Subcutaneous abdominal adipose tissue (tissue), 5 donors: Measurements from ENCODE around the gene RASGRF2.

Source experiments
- H3K27ac ChIP-seq: one replicate; pipeline ENCODE4 v1.7.0; 2013; ENCODE audit warnings: low read depth, mild to moderate bottlenecking, inconsistent platforms, low read length, moderate library complexity
- H3K27me3 ChIP-seq, 5 donors: one replicate each; pipeline ENCODE4 v1.7.0; 2013; ENCODE audit warnings: low read length in 5 of 5, inconsistent platforms in 1 of 5; ENCODE audit not compliant: control insufficient read depth in 5 of 5, insufficient read depth in 4 of 5
- H3K36me3 ChIP-seq, 5 donors: one replicate each; pipeline ENCODE4 v1.7.0; 2013; ENCODE audit warnings: low read length in 5 of 5; ENCODE audit not compliant: control insufficient read depth in 5 of 5, insufficient read depth in 5 of 5
- H3K4me1 ChIP-seq, 5 donors: one replicate each; pipeline ENCODE4 v1.7.0; 2013; ENCODE audit warnings: low read length in 5 of 5, mild to moderate bottlenecking in 3 of 5, moderate library complexity in 1 of 5; ENCODE audit not compliant: control insufficient read depth in 5 of 5, insufficient read depth in 5 of 5
- H3K4me3 ChIP-seq, 5 donors: one replicate each; pipeline ENCODE4 v1.7.0; 2013; ENCODE audit warnings: low read length in 5 of 5, low read depth in 1 of 5
- H3K9ac ChIP-seq, 5 donors: one replicate each; pipeline ENCODE4 v1.7.0; 2013; ENCODE audit warnings: low read length in 5 of 5, mild to moderate bottlenecking in 4 of 5, moderate library complexity in 3 of 5
- H3K9me3 ChIP-seq, 5 donors: one replicate each; pipeline ENCODE4 v1.7.0; 2013; ENCODE audit warnings: low read length in 5 of 5; ENCODE audit not compliant: control insufficient read depth in 5 of 5
- donor health status: healthy.
- donor health status: healthy.
- donor health status: healthy.
- donor health status: healthy.
- donor health status: healthy.

The RASGRF2 gene

GRCh38 chr5:80990971-80991370, 30.8 kb downstream of the RASGRF2 start:
- Histone ChIP-seq H3K4me1 (peaks cover 2 to 29% (median 8%) of the 10 kb centered on the region in 5 donors), H3K9ac (no peak overlapping the region), H3K27ac (no peak overlapping the region), H3K9me3 (no peaks in the 10 kb centered on the region), H3K36me3 (no peaks in the 10 kb centered on the region), H3K4me3 (no peak overlapping the region), H3K27me3 (no peaks in the 10 kb centered on the region)

- no peak overlapping the region for H3K9ac ChIP-seq
- no peaks in the 10 kb centered on the region for H3K27me3 ChIP-seq
- H3K4me3 ChIP-seq, result no peak overlapping the region
- H3K4me1 ChIP-seq, result peaks cover 0 to 4% (median 0%) of the 10 kb centered on the region in 5 donors
- no peaks in the 10 kb centered on the region for H3K9me3 ChIP-seq
- H3K36me3 ChIP-seq, result no peaks in the 10 kb centered on the region
- no peak overlapping the region for H3K27ac ChIP-seq
Measured at GRCh38 chr5:80995908-80996307, 35.7 kb downstream of the RASGRF2 start.

- peaks cover 0 to 4% (median 0%) of the 10 kb centered on the region in 5 donors for H3K4me1 ChIP-seq
- H3K9ac ChIP-seq, result no peak overlapping the region
- no peaks in the 10 kb centered on the region for H3K9me3 ChIP-seq
- no peaks in the 10 kb centered on the region for H3K36me3 ChIP-seq
- no peaks in the 10 kb centered on the region for H3K27me3 ChIP-seq
- H3K27ac ChIP-seq, result no peak overlapping the region
- no peak overlapping the region for H3K4me3 ChIP-seq
Measured at GRCh38 chr5:80998590-80998979, 38.4 kb downstream of the RASGRF2 start.

- peaks cover 0 to 22% (median 2%) of the 10 kb centered on the region in 5 donors for H3K4me1 ChIP-seq
- no peaks in the 10 kb centered on the region for H3K36me3 ChIP-seq
- H3K27ac ChIP-seq, result peak overlapping the region; percentile 4
- no peak overlapping the region for H3K9ac ChIP-seq
- H3K27me3 ChIP-seq, result no peaks in the 10 kb centered on the region
- H3K9me3 ChIP-seq, result no peaks in the 10 kb centered on the region
- H3K4me3 ChIP-seq, result no peak overlapping the region
Measured at GRCh38 chr5:81003811-81004386, 43.7 kb downstream of the RASGRF2 start.

- H3K9me3 ChIP-seq, result no peaks in the 10 kb centered on the region
- H3K9ac ChIP-seq, result no peak overlapping the region
- H3K27ac ChIP-seq, result no peak overlapping the region
- no peak overlapping the region for H3K4me3 ChIP-seq
- no peaks in the 10 kb centered on the region for H3K27me3 ChIP-seq
- peaks cover 0 to 22% (median 2%) of the 10 kb centered on the region in 5 donors for H3K4me1 ChIP-seq
- no peaks in the 10 kb centered on the region for H3K36me3 ChIP-seq
Measured at GRCh38 chr5:81005708-81006107, 45.5 kb downstream of the RASGRF2 start.

- H3K27ac ChIP-seq, result no peak overlapping the region
- H3K4me3 ChIP-seq, result no peak overlapping the region
- no peaks in the 10 kb centered on the region for H3K9me3 ChIP-seq
- no peaks in the 10 kb centered on the region for H3K36me3 ChIP-seq
- H3K4me1 ChIP-seq, result peaks cover 0 to 22% (median 2%) of the 10 kb centered on the region in 5 donors
- no peaks in the 10 kb centered on the region for H3K27me3 ChIP-seq
- no peak overlapping the region for H3K9ac ChIP-seq
Measured at GRCh38 chr5:81006231-81006630, 46.1 kb downstream of the RASGRF2 start.

GRCh38 chr5:81006947-81007636, 46.9 kb downstream of the RASGRF2 start:
- Histone ChIP-seq H3K9ac (no peak overlapping the region), H3K36me3 (no peaks in the 10 kb centered on the region), H3K9me3 (no peaks in the 10 kb centered on the region), H3K4me3 (no peak overlapping the region), H3K27me3 (no peaks in the 10 kb centered on the region), H3K27ac (no peak overlapping the region), H3K4me1 (peaks cover 0 to 22% (median 2%) of the 10 kb centered on the region in 5 donors)

GRCh38 chr5:81007637-81008027, 47.5 kb downstream of the RASGRF2 start:
- Histone ChIP-seq H3K27me3 (no peaks in the 10 kb centered on the region), H3K27ac (no peak overlapping the region), H3K9ac (no peak overlapping the region), H3K9me3 (no peaks in the 10 kb centered on the region), H3K36me3 (no peaks in the 10 kb centered on the region), H3K4me3 (no peak overlapping the region), H3K4me1 (peaks cover 0 to 22% (median 2%) of the 10 kb centered on the region in 5 donors)

GRCh38 chr5:81010336-81011169, 50.4 kb downstream of the RASGRF2 start:
- Histone ChIP-seq H3K27ac (no peak overlapping the region), H3K4me1 (peaks cover 0 to 4% (median 0%) of the 10 kb centered on the region in 5 donors), H3K27me3 (no peaks in the 10 kb centered on the region), H3K36me3 (no peaks in the 10 kb centered on the region), H3K9ac (no peak overlapping the region), H3K9me3 (no peaks in the 10 kb centered on the region), H3K4me3 (no peak overlapping the region)

- H3K27me3 ChIP-seq, result no peaks in the 10 kb centered on the region
- no peak overlapping the region for H3K27ac ChIP-seq
- no peaks in the 10 kb centered on the region for H3K4me1 ChIP-seq
- H3K4me3 ChIP-seq, result no peak overlapping the region
- H3K9ac ChIP-seq, result no peak overlapping the region
- H3K36me3 ChIP-seq, result no peaks in the 10 kb centered on the region
- no peaks in the 10 kb centered on the region for H3K9me3 ChIP-seq
Measured at GRCh38 chr5:81014348-81014747, 54.2 kb downstream of the RASGRF2 start.
